Prostate gland (tissue), 2 donors: ENCODE measurements around the gene RAB2B.

Experiments
- POLR2AphosphoS5 ChIP-seq: sonication (generic); formaldehyde crosslinking; IDR thresholded peaks from one replicate; pipeline ENCODE4 v1.6.1; 2017; ENCODE audit warnings: antibody characterized with exemption
- TF ChIP-seq, protein P1 (sequence below), 4 experiments: fragments of 200-600 bp in 2 of 4; fragments of 450-650 bp in 2 of 4; sonication (generic) in 2 of 4; IDR thresholded peaks; 1 replicate in 3 of 4; 2 replicates in 1 of 4; pipeline ENCODE4 v1.5.1; 2016 to 2019; ENCODE audit warnings: antibody characterized with exemption in 4 of 4, mild to moderate bottlenecking in 2 of 4, moderate library complexity in 2 of 4

- TF ChIP-seq POLR2AphosphoS5, result no peak
- TF ChIP-seq, protein P1, sequence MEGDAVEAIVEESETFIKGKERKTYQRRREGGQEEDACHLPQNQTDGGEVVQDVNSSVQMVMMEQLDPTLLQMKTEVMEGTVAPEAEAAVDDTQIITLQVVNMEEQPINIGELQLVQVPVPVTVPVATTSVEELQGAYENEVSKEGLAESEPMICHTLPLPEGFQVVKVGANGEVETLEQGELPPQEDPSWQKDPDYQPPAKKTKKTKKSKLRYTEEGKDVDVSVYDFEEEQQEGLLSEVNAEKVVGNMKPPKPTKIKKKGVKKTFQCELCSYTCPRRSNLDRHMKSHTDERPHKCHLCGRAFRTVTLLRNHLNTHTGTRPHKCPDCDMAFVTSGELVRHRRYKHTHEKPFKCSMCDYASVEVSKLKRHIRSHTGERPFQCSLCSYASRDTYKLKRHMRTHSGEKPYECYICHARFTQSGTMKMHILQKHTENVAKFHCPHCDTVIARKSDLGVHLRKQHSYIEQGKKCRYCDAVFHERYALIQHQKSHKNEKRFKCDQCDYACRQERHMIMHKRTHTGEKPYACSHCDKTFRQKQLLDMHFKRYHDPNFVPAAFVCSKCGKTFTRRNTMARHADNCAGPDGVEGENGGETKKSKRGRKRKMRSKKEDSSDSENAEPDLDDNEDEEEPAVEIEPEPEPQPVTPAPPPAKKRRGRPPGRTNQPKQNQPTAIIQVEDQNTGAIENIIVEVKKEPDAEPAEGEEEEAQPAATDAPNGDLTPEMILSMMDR (IDR thresholded peaks at IDR 0.05), result no peak
Measured at GRCh38 chr14:21449899-21450216, 26.9 kb downstream of the RAB2B start.
